PC-9 (cell line): Measurements from ENCODE around the gene SOX5.

ENCODE experiments used
- CTCF ChIP-seq: fragments of 200-600 bp; sonication (generic); conservative IDR thresholded peaks from 2 replicates; pipeline ENCODE4 v1.6.1; 2017; ENCODE audit warnings: mixed run types, antibody characterized with exemption, mild to moderate bottlenecking, moderate library complexity
- EZH2 ChIP-seq: fragments of 200-600 bp; sonication (generic); IDR thresholded peaks from 2 replicates; pipeline ENCODE4 v1.8.0; 2017; ENCODE audit warnings: antibody characterized with exemption, low read depth

DNA sequence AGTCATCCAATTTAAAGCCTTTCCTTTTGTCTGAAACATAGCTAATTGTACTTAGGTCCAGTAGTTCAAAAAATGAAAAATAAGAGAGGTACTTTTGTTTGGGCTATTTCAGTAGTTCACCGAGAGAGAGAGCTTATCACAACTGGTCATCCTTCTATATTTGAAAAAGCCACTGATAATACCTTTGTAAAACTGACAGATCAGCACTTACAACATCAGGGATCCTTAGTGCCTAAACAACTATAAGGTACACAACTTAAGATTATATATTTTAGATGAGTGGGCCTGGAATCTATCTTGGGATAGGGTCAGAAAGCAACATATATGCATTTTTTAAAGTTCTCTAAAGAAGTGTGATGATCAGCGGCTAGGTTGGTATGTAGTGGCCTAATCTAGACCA, 97.9 kb downstream of the SOX5 start:
- TF ChIP-seq CTCF (no peak), EZH2 (no peak)
